ENCODE measurements around the gene PMVK.
"Not testable (repeated sequence)": the region's sequence is repeated elsewhere in the genome, so short reads cannot be mapped to it uniquely, and the experiment has no call there.

GRCh38 chr1:154977762-154978161 is 41.2 kb upstream of the PMVK start:
- not testable (repeated sequence) for TF ChIP-seq CTCF (IDR thresholded peaks at IDR 0.05); POLR2A (IDR thresholded peaks at IDR 0.05); POLR2AphosphoS5 (IDR thresholded peaks at IDR 0.05; ENCODE audit: insufficient read depth in 1 of 2, low read depth in 1 of 2)
